Gastrocnemius medialis (tissue), 4 donors: ENCODE measurements around the gene DEPP1.

ENCODE experiments used
- CTCF ChIP-seq, 5 experiments: fragments of 450-650 bp in 3 of 5; fragments of 200-600 bp in 2 of 5; sonication (generic) in 2 of 5; IDR thresholded peaks in 4 of 5; conservative IDR thresholded peaks in 1 of 5; 1 replicate in 4 of 5; 2 replicates in 1 of 5; pipeline ENCODE4 v1.5.1; 2016 to 2019; ENCODE audit warnings: antibody characterized with exemption in 5 of 5, mild to moderate bottlenecking in 3 of 5, moderate library complexity in 3 of 5
- POLR2A ChIP-seq, 2 donors: fragments of 450-650 bp; IDR thresholded peaks; one replicate each; pipeline ENCODE4 v1.6.1; 2017; ENCODE audit warnings: antibody characterized with exemption in 2 of 2, mild to moderate bottlenecking in 2 of 2, moderate library complexity in 2 of 2

GRCh38 chr10:44982496-44982895 lies 3.9 kb upstream of the DEPP1 start:
- TF ChIP-seq CTCF (IDR thresholded peaks at IDR 0.05 in 4 of 5, conservative IDR thresholded peaks at IDR 0.05 in 1 of 5) (no peak), POLR2A (IDR thresholded peaks at IDR 0.05) (no peak)
